K562 (cell line): ENCODE results near the gene GOT1. TPM values are rescaled to one million over a fixed set of nuclear protein-coding genes. Genes with fewer than 3 reads are reported as not detected.

ENCODE experiments used
- ADNP ChIP-seq: fragments of 200-800 bp; sonication (Bioruptor generic); IDR thresholded peaks from 2 replicates; pipeline ENCODE4 v1.6.1; 2016; ENCODE audit warnings: missing genetic modification characterization, missing compliant biosample characterization
- AFF1 ChIP-seq, 2 experiments: fragments of 450-650 bp; IDR thresholded peaks; 2 replicates each; pipeline ENCODE4 v1.6.1; 2018; ENCODE audit warnings: mild to moderate bottlenecking in 2 of 2, low read depth in 1 of 2; ENCODE audit not compliant: partially characterized antibody in 2 of 2
- CHD1 ChIP-seq: fragments of 200-600 bp; sonication (generic); IDR thresholded peaks from one replicate; pipeline ENCODE4 v1.6.1; 2012; ENCODE audit warnings: mild to moderate bottlenecking, moderate library complexity, low read length, inconsistent platforms
- POLR2AphosphoS5 ChIP-seq: IDR thresholded peaks from 2 replicates; pipeline ENCODE4 v1.6.1; 2011; ENCODE audit warnings: mild to moderate bottlenecking, low read depth, low read length, moderate library complexity; ENCODE audit not compliant: control insufficient read depth, insufficient read depth
- SRSF3 ChIP-seq: fragments of 200-400 bp; formaldehyde crosslinking; IDR thresholded peaks from 2 replicates; pipeline ENCODE4 v1.6.1; 2016; ENCODE audit warnings: mild to moderate bottlenecking, low read length, moderate library complexity; ENCODE audit not compliant: insufficient read depth
- VEZF1 ChIP-seq: fragments of 200-800 bp; sonication (Bioruptor generic); IDR thresholded peaks from 2 replicates; pipeline ENCODE4 v1.6.1; 2017; ENCODE audit warnings: missing genetic modification characterization, missing compliant biosample characterization
- YBX1 ChIP-seq: fragments of 450-650 bp; IDR thresholded peaks from 2 replicates; pipeline ENCODE4 v1.7.1; 2016; ENCODE audit warnings: mild to moderate bottlenecking
- ZNF785 ChIP-seq: fragments of 250-450 bp; sonication (Bioruptor Pico); IDR thresholded peaks from 2 replicates; pipeline ENCODE4 v1.4.0; 2020; ENCODE audit warnings: mild to moderate bottlenecking
- polyA plus RNA-seq, 8 experiments: library from polyadenylated mRNA; depleted of rRNA in 4 of 8; stranded (reverse) in 5 of 8; unstranded in 3 of 8; fragments of >200 nt; fragmentation: Nextera tagmentation in 2 of 8; fragmentation: Illumina TruSeq in 1 of 8; extraction: Ambion mirVana in 2 of 8; extraction: Trizol in 1 of 8; gene quantifications; 2 replicates each; pipeline versions ENCODE4 v1.2.1 to v1.2.3, GENCODE V29; 2011 to 2014; ENCODE audit warnings: inconsistent platforms in 1 of 8, missing spikeins in 1 of 8
- total RNA-seq, 7 experiments: library from RNA; depleted of rRNA in 6 of 7; stranded (reverse); fragments of >200 nt in 6 of 7; fragmentation: Illumina TruSeq in 2 of 7; extraction: Trizol in 2 of 7; gene quantifications; 2 replicates each; pipeline versions ENCODE4 v1.2.1 to v1.2.3, GENCODE V29; 2011 to 2021; ENCODE audit warnings: low replicate concordance in 1 of 7
- TF ChIP-seq, protein P1 (sequence below): fragments of 450-650 bp; formaldehyde crosslinking; IDR thresholded peaks from 2 replicates; pipeline ENCODE4 v1.4.0; 2020; ENCODE audit warnings: mild to moderate bottlenecking, moderate library complexity
- TF ChIP-seq, protein P2 (sequence below), 2 experiments: fragments of 450-650 bp; formaldehyde crosslinking in 1 of 2; IDR thresholded peaks; 2 replicates each; pipeline versions ENCODE4 v1.4.0 to v1.6.1; 2014 to 2020; ENCODE audit warnings: mild to moderate bottlenecking in 2 of 2, borderline replicate concordance in 1 of 2, low read depth in 1 of 2

GOT1 gene
- total and polyA plus RNA-seq, 9 of the 15 experiments (the other 6 are each of a cell fraction or from before 2014, with no cell fraction given): 55.7 to 166 (median 75.4) TPM

- TF ChIP-seq AFF1 (IDR thresholded peaks at IDR 0.05; ENCODE audit: low read depth in 1 of 2, partially characterized antibody in 2 of 2) (peak in 1 of 2 experiments; percentile 30), ADNP (tag) (no peak), VEZF1 (peak; percentile 6; the same call in 1 of the 2 replicates), ZNF785 (no peak), SRSF3 (0 out of 2 replicates have a peak, but pooled peaks have one; percentile 60), YBX1 (no peak), POLR2AphosphoS5 (no peak), CHD1 (peak; percentile 79)
- TF ChIP-seq, protein P1, sequence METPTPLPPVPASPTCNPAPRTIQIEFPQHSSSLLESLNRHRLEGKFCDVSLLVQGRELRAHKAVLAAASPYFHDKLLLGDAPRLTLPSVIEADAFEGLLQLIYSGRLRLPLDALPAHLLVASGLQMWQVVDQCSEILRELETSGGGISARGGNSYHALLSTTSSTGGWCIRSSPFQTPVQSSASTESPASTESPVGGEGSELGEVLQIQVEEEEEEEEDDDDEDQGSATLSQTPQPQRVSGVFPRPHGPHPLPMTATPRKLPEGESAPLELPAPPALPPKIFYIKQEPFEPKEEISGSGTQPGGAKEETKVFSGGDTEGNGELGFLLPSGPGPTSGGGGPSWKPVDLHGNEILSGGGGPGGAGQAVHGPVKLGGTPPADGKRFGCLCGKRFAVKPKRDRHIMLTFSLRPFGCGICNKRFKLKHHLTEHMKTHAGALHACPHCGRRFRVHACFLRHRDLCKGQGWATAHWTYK (CRISPR knock-in tag): 0 out of 2 replicates have a peak, but pooled peaks have one; percentile 22
- TF ChIP-seq, protein P2, sequence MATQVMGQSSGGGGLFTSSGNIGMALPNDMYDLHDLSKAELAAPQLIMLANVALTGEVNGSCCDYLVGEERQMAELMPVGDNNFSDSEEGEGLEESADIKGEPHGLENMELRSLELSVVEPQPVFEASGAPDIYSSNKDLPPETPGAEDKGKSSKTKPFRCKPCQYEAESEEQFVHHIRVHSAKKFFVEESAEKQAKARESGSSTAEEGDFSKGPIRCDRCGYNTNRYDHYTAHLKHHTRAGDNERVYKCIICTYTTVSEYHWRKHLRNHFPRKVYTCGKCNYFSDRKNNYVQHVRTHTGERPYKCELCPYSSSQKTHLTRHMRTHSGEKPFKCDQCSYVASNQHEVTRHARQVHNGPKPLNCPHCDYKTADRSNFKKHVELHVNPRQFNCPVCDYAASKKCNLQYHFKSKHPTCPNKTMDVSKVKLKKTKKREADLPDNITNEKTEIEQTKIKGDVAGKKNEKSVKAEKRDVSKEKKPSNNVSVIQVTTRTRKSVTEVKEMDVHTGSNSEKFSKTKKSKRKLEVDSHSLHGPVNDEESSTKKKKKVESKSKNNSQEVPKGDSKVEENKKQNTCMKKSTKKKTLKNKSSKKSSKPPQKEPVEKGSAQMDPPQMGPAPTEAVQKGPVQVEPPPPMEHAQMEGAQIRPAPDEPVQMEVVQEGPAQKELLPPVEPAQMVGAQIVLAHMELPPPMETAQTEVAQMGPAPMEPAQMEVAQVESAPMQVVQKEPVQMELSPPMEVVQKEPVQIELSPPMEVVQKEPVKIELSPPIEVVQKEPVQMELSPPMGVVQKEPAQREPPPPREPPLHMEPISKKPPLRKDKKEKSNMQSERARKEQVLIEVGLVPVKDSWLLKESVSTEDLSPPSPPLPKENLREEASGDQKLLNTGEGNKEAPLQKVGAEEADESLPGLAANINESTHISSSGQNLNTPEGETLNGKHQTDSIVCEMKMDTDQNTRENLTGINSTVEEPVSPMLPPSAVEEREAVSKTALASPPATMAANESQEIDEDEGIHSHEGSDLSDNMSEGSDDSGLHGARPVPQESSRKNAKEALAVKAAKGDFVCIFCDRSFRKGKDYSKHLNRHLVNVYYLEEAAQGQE (IDR thresholded peaks at IDR 0.05; ENCODE audit: borderline replicate concordance): no peak
- TF ChIP-seq, protein P2 (CRISPR knock-in tag; IDR thresholded peaks at IDR 0.05; ENCODE audit: low read depth): no peak
Measured at GRCh38 chr10:99430116-99430450, 341 bp downstream of the GOT1 start (continued).
